Caco-2 (cell line): ENCODE data around the gene SPAG4. TPM values are rescaled to one million over a fixed set of nuclear protein-coding genes. Genes with fewer than 3 reads are reported as not detected.

Experiments
- BruUV-seq: library from RNA; stranded (reverse); fragments of 400-500 nt; replicated peaks from 2 replicates; lab custom pipeline; 2021; lab: Mats Ljungman, UMichigan
- CTCF ChIA-PET: fragments of 300-600 bp; sonication (Branson Sonifier 250); formaldehyde crosslinking; loops from one replicate; lab custom pipeline; 2022; ENCODE audit warnings: antibody characterized with exemption; lab: Charles Lee
- POLR2A ChIA-PET: fragments of 300-600 bp; sonication (Branson Sonifier 250); formaldehyde crosslinking; loops from one replicate; lab custom pipeline; 2022; ENCODE audit warnings: antibody characterized with exemption; lab: Charles Lee
- DNase-seq, 2 experiments: peaks; one replicate each; pipeline versions ENCODE4 v3.0.0 to v3.0.0-alpha.2; 2020 to 2022
- H3K27me3 ChIP-seq: replicated peaks from 2 replicates; pipeline ENCODE4 v1.6.0; 2011; ENCODE audit warnings: low read length; ENCODE audit not compliant: control insufficient read depth, insufficient read depth
- H3K36me3 ChIP-seq: 2 replicates; pipeline ENCODE4 v1.5.1; 2011; ENCODE audit warnings: low read length; ENCODE audit not compliant: control insufficient read depth, insufficient read depth
- H3K4me1 ChIP-seq: fragments of 250-450 bp; sonication (Bioruptor Pico); 2 replicates; pipeline ENCODE4 v1.5.1; 2020; ENCODE audit warnings: mild to moderate bottlenecking
- H3K4me3 ChIP-seq: 2 replicates; pipeline ENCODE4 v1.5.1; 2011; ENCODE audit warnings: low read depth, mild to moderate bottlenecking, control low read depth, low read length
- H3K9me3 ChIP-seq: fragments of 250-450 bp; sonication (Bioruptor Pico); 2 replicates; pipeline ENCODE4 v1.5.1; 2020; ENCODE audit warnings: mild to moderate bottlenecking, moderate library complexity
- H3K27ac Mint-ChIP-seq: one replicate; pipeline ENCODE4 v1.8.0; 2022; ENCODE audit warnings: mixed read lengths; ENCODE audit not compliant: unreplicated experiment
- H3K27me3 Mint-ChIP-seq: one replicate; pipeline ENCODE4 v1.8.0; 2022; ENCODE audit warnings: mixed read lengths; ENCODE audit not compliant: insufficient read depth, unreplicated experiment
- H3K36me3 Mint-ChIP-seq: one replicate; pipeline ENCODE4 v1.8.0; 2022; ENCODE audit warnings: mild to moderate bottlenecking, mixed read lengths; ENCODE audit not compliant: insufficient read depth, unreplicated experiment
- H3K4me1 Mint-ChIP-seq: one replicate; pipeline ENCODE4 v1.8.0; 2022; ENCODE audit warnings: low read depth, mixed read lengths; ENCODE audit not compliant: unreplicated experiment
- H3K4me3 Mint-ChIP-seq: one replicate; pipeline ENCODE4 v1.8.0; 2022; ENCODE audit warnings: mild to moderate bottlenecking, moderate library complexity, mixed read lengths; ENCODE audit not compliant: unreplicated experiment
- H3K9me3 Mint-ChIP-seq: one replicate; pipeline ENCODE4 v1.8.0; 2022; ENCODE audit warnings: mixed read lengths; ENCODE audit not compliant: unreplicated experiment
- CTCF ChIP-seq, 2 experiments: fragments of 200-600 bp in 1 of 2; IDR thresholded peaks; 1 replicate in 1 of 2; 2 replicates in 1 of 2; pipeline versions ENCODE4 v1.5.1 to v1.8.0; 2011 to 2022; ENCODE audit warnings: antibody characterized with exemption in 1 of 2, control low read depth in 1 of 2, inconsistent platforms in 1 of 2, low read depth in 1 of 2, low read length in 1 of 2, mild to moderate bottlenecking in 1 of 2, moderate library complexity in 1 of 2; ENCODE audit not compliant: insufficient read depth in 1 of 2, severe bottlenecking in 1 of 2, unreplicated experiment in 1 of 2
- intact Hi-C: fragments of 100-400 bp; cut with micrococcal nuclease; formaldehyde crosslinking; loops from one replicate; pipeline ENCODE4 v1.10.0; 2022; ENCODE audit not compliant: unreplicated experiment
- total RNA-seq: library from RNA; stranded (reverse); gene quantifications from 2 replicates; pipeline ENCODE4 v1.2.3, GENCODE V29; 2022

Gene SPAG4
- total RNA-seq, 1 experiment from 2014 or later = 5.4 TPM

GRCh38 chr20:35638751-35639150 lies 23.1 kb downstream of the SPAG4 start:
- Histone ChIP-seq H3K9me3 (no peaks in the 10 kb centered on the region), H3K36me3 (0 out of 2 replicates have a peak, but pooled peaks cover 1% of the 10 kb centered on the region), H3K4me1 (peaks cover 24% of the 10 kb centered on the region), H3K27me3 (no peaks in the 10 kb centered on the region), H3K4me3 (no peak overlapping the region)
- no peak for TF ChIP-seq CTCF (IDR thresholded peaks at IDR 0.05; ENCODE audit: insufficient read depth in 1 of 2, low read depth in 1 of 2, low read length in 1 of 2, severe bottlenecking in 1 of 2, unreplicated experiment in 1 of 2)
- DNase-seq = no peak
- BruUV-seq = no TSS peak
- intact Hi-C loops = no loop called here
- ChIA-PET POLR2A (interaction anchor here (0.7 kb wide), 1 partner anchor 68 kb away, joined by 6 read pairs; no protein-coding TSS in a partner anchor), CTCF (interaction anchor here (0.7 kb wide), 1 partner anchor 63 kb away, joined by 6 read pairs; no protein-coding TSS in a partner anchor)
- Mint-ChIP-seq H3K27ac (no peak overlapping the region), H3K27me3 (no peaks in the 10 kb centered on the region), H3K36me3 (peaks cover 64% of the 10 kb centered on the region), H3K4me3 (no peak overlapping the region), H3K4me1 (peaks cover 44% of the 10 kb centered on the region), H3K9me3 (no peaks in the 10 kb centered on the region)

DNA sequence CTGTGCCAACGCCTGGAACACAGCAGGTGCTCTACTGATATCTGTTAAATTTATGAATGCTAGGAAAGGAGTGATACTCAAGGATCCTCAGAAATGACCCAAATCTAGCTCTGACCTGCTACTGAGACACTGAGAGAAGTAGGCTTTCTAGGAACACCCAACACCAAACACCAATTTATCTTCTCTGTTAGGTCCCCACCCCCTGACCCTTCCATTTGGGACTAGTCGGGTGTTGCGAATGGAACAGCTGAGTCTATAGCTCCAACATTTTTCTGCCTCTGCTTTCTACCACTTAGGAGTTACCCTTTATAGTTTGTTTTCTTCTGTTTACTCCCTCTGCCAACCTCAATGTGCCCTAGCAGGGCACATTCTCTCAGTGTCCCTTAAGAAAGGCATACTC lies 25.1 kb downstream of the SPAG4 start:
- no peak overlapping the region for H3K4me3 Mint-ChIP-seq
- peaks cover 36% of the 10 kb centered on the region for H3K4me1 Mint-ChIP-seq
- ChIA-PET CTCF (no interaction called here), POLR2A (interaction anchor here (0.6 kb wide), 1 partner anchor 18 kb away, joined by 3 read pairs; no protein-coding TSS in a partner anchor)
- Histone ChIP-seq H3K36me3 (peaks cover 1% of the 10 kb centered on the region; the same call in 1 of the 2 replicates), H3K27me3 (no peaks in the 10 kb centered on the region), H3K9me3 (no peaks in the 10 kb centered on the region), H3K4me1 (peaks cover 17% of the 10 kb centered on the region), H3K4me3 (no peak overlapping the region)
- no peaks in the 10 kb centered on the region for H3K9me3 Mint-ChIP-seq
- H3K27me3 Mint-ChIP-seq = no peaks in the 10 kb centered on the region
- DNase-seq = no peak
- peaks cover 70% of the 10 kb centered on the region for H3K36me3 Mint-ChIP-seq
- intact Hi-C loops = no loop called here
- TF ChIP-seq CTCF (IDR thresholded peaks at IDR 0.05; ENCODE audit: insufficient read depth in 1 of 2, low read depth in 1 of 2, low read length in 1 of 2, severe bottlenecking in 1 of 2, unreplicated experiment in 1 of 2) = no peak
- peak overlapping the region; percentile 9 for H3K27ac Mint-ChIP-seq
- no TSS peak for BruUV-seq

- Histone ChIP-seq H3K9me3 (no peaks in the 10 kb centered on the region), H3K36me3 (peaks cover 1% of the 10 kb centered on the region; the same call in 1 of the 2 replicates), H3K4me3 (no peak overlapping the region), H3K27me3 (no peaks in the 10 kb centered on the region), H3K4me1 (peaks cover 8% of the 10 kb centered on the region)
- H3K9me3 Mint-ChIP-seq = no peaks in the 10 kb centered on the region
- no peaks in the 10 kb centered on the region for H3K27me3 Mint-ChIP-seq
- TF ChIP-seq CTCF (IDR thresholded peaks at IDR 0.05; ENCODE audit: insufficient read depth in 1 of 2, low read depth in 1 of 2, low read length in 1 of 2, severe bottlenecking in 1 of 2, unreplicated experiment in 1 of 2) = no peak
- POLR2A ChIA-PET = no interaction called here
- intact Hi-C loops = no loop called here
- peaks cover 30% of the 10 kb centered on the region for H3K4me1 Mint-ChIP-seq
- H3K36me3 Mint-ChIP-seq = peaks cover 69% of the 10 kb centered on the region
- DNase-seq = no peak
- no TSS peak for BruUV-seq
- H3K27ac Mint-ChIP-seq = no peak overlapping the region
- H3K4me3 Mint-ChIP-seq = no peak overlapping the region
- CTCF ChIA-PET = interaction anchor here (1.0 kb wide), 1 partner anchor 23 kb away, joined by 3 read pairs; no protein-coding TSS in a partner anchor
These were observed 26.1 kb downstream of the SPAG4 start for GRCh38 chr20:35641743-35642142.
